ENCODE data around the gene FFAR4. TPM values are rescaled to one million over a fixed set of nuclear protein-coding genes. Genes with fewer than 3 reads are reported as not detected.

The FFAR4 gene
- total RNA-seq, 1 experiment from 2014 or later: 2.7 TPM

GRCh38 chr10:93599778-93600177 is 33.3 kb downstream of the FFAR4 start:
- Mint-ChIP-seq H3K36me3 (ENCODE audit: insufficient read depth, unreplicated experiment) (no peaks in the 10 kb centered on the region), H3K9me3 (ENCODE audit: unreplicated experiment) (no peaks in the 10 kb centered on the region), H3K27ac (ENCODE audit: unreplicated experiment) (no peak overlapping the region), H3K27me3 (ENCODE audit: insufficient read depth, unreplicated experiment) (no peaks in the 10 kb centered on the region), H3K4me3 (ENCODE audit: unreplicated experiment) (peak overlapping the region; percentile 77), H3K4me1 (ENCODE audit: low read depth, unreplicated experiment) (peaks cover 12% of the 10 kb centered on the region)
- H3K4me1 ChIP-seq: peaks cover 19% of the 10 kb centered on the region
- no peaks in the 10 kb centered on the region for H3K27me3 ChIP-seq (replicated peaks; ENCODE audit: control insufficient read depth, insufficient read depth, low read length)
- CTCF ChIA-PET: interaction anchor here (0.8 kb wide), 1 partner anchor 45 kb away, joined by 3 read pairs; no protein-coding TSS in a partner anchor
- DNase-seq: no peak
- intact Hi-C loops (cut with micrococcal nuclease; ENCODE audit: unreplicated experiment): loop anchor here (2.0 to 10.0 kb wide), 2 partner anchors 45 to 75 kb away; no protein-coding TSS in a partner anchor
- no peak for TF ChIP-seq CTCF (IDR thresholded peaks at IDR 0.05; ENCODE audit: insufficient read depth in 1 of 2, low read depth in 1 of 2, low read length in 1 of 2, severe bottlenecking in 1 of 2, unreplicated experiment in 1 of 2)
- no peaks in the 10 kb centered on the region for H3K9me3 ChIP-seq
- no peaks in the 10 kb centered on the region; the same call in none of the 2 replicates for H3K36me3 ChIP-seq (ENCODE audit: control insufficient read depth, insufficient read depth, low read length)
- POLR2A ChIA-PET: no interaction called here
- TSS peak; percentile 25 for BruUV-seq (replicated peaks)
- H3K4me3 ChIP-seq (ENCODE audit: low read depth, low read length): peak overlapping the region; percentile 87

- Mint-ChIP-seq H3K4me3 (ENCODE audit: unreplicated experiment) (peak overlapping the region; percentile 77), H3K36me3 (ENCODE audit: insufficient read depth, unreplicated experiment) (no peaks in the 10 kb centered on the region)
- CTCF ChIA-PET: interaction anchor here (0.8 kb wide), 1 partner anchor 46 kb away, joined by 3 read pairs; no protein-coding TSS in a partner anchor
These were observed 34.1 kb downstream of the FFAR4 start for GRCh38 chr10:93600446-93601145.

More at GRCh38 chr10:93600446-93601145, 34.1 kb downstream of the FFAR4 start:
- Mint-ChIP-seq H3K9me3 (ENCODE audit: unreplicated experiment) (no peaks in the 10 kb centered on the region), H3K27me3 (ENCODE audit: insufficient read depth, unreplicated experiment) (no peaks in the 10 kb centered on the region), H3K27ac (ENCODE audit: unreplicated experiment) (no peak overlapping the region), H3K4me1 (ENCODE audit: low read depth, unreplicated experiment) (peaks cover 12% of the 10 kb centered on the region)
- intact Hi-C loops (cut with micrococcal nuclease; ENCODE audit: unreplicated experiment): loop anchor here (2.0 kb wide), 1 partner anchor 46 kb away; no protein-coding TSS in a partner anchor
- Histone ChIP-seq H3K4me3 (ENCODE audit: low read depth, low read length) (peak overlapping the region; percentile 87), H3K4me1 (peaks cover 22% of the 10 kb centered on the region), H3K36me3 (ENCODE audit: control insufficient read depth, insufficient read depth, low read length) (no peaks in the 10 kb centered on the region; the same call in none of the 2 replicates), H3K9me3 (no peaks in the 10 kb centered on the region), H3K27me3 (replicated peaks; ENCODE audit: control insufficient read depth, insufficient read depth, low read length) (no peaks in the 10 kb centered on the region)
- POLR2A ChIA-PET: no interaction called here
- no TSS peak for BruUV-seq (replicated peaks)
- no peak for TF ChIP-seq CTCF (IDR thresholded peaks at IDR 0.05; ENCODE audit: insufficient read depth in 1 of 2, low read depth in 1 of 2, low read length in 1 of 2, severe bottlenecking in 1 of 2, unreplicated experiment in 1 of 2)
- no peak for DNase-seq

Measured in Caco-2 (cell line).